Loucy (cell line): Measurements from ENCODE around the gene ABCC8.

Experiments
- CTCF ChIP-seq: fragments of 200-600 bp; sonication (generic); conservative IDR thresholded peaks from 2 replicates; pipeline ENCODE4 v1.5.1; 2014; ENCODE audit warnings: mild to moderate bottlenecking, antibody characterized with exemption, low read length
- EZH2phosphoT487 ChIP-seq: fragments of 200-600 bp; IDR thresholded peaks from 2 replicates; pipeline ENCODE4 v1.6.1; 2018; ENCODE audit warnings: antibody characterized with exemption, mild to moderate bottlenecking, moderate library complexity, borderline replicate concordance

DNA sequence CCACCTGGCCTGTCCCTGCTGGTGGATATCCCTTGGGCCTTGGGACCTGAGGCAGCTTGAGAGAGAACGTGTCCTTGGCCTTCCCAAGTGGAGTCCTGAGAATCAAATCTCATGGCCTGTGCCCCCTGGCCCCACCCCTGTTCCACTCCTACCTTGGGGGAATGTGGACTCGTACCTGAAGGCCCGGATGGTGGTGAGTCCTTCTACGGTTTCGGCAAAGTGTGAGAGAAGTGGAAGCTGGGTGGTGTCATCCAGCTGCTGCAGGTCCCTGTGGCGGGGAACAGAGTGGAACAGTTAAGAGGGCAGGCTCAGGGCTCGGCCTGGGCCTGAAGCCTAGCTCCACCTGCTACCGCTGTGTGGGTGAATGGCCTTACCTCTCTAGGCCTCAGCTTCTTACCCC, 74.2 kb downstream of the ABCC8 start:
- TF ChIP-seq CTCF (no peak), EZH2phosphoT487 (no peak)
